Urothelium cell line (cell line): ENCODE measurements around the gene GALR3.

Experiments used
- DNase-seq: peaks from one replicate; pipeline ENCODE4 v3.0.0; 2011; ENCODE audit warnings: low spot score, mixed read lengths
- FAIRE-seq: peaks from 2 replicates; lab custom pipeline; 2011; peaks lifted over from hg19 to GRCh38; lab: Jason Lieb, UNC

Gene GALR3

GRCh38 chr22:37802310-37803194 lies 20.6 kb upstream of the GALR3 start:
- DNase-seq (peak; percentile 75), FAIRE-seq (peak; percentile 71)

- DNase-seq = no peak
- no peak for FAIRE-seq
Observed at GRCh38 chr22:37803195-37803638, 20.0 kb upstream of the GALR3 start.

DNA sequence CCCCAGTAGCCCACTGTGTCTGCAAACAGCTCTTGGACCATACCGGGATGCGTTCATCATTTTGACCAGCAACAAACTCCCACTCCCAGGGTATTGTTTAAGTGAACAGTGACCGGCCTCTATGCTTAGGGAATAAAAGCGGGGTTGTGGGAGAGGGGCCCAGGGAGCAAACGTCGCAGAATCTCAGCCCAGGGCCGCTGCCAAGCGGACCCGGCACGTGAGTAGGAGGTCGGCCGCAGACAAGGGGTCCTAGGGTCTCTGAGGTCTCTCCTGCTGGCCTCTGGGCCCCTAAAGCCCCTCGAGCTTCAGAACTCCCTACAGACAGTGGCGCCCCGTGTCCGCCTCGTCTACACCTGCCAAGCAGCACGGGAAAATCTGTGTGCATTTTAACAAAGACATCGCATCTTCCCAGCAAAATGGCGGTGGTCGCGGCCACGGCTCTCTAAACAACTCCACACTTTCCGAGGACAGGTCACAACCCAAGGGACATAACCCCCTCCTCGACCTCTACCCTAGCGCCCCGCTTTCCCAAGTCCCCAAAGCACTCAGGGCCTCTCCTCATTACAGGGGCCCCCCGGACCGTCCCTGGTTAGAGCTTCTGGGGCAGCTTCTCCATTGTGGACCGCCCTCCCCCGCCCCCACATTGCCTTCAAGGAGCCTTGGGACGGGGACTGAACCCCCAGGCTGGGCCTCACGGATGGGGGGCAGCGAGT lies 19.4 kb upstream of the GALR3 start:
- FAIRE-seq (no peak), DNase-seq (no peak)

DNA sequence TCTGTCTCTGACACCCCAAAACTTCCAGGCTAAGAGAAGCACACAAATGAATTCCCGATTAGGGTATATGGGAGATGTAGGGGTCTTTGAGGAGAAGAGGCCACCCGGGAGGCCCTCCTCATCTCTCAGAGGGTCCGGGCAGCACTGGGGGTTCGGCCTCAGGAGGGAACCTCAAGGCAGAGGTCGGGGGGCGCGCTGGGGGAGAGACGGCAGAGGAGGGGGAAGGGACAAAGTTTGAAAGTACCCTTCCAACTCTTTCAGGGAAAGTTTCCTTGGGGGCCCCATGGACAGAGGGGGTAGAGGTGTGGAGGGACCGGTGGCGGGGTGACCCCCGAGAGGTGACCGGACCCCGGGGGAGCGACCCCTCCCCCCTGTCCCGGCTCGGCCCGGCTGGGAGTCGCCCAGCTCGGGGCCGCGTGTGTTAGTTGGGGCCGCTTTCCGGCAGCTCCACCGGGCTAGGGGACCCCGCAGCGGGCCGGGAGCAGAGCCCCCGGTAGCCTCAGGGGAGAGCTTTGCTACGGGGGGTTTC lies 18.8 kb upstream of the GALR3 start:
- FAIRE-seq (no peak), DNase-seq (no peak)

- DNase-seq (peak; percentile 95), FAIRE-seq (peak; percentile 88)
Observed at GRCh38 chr22:37804881-37805809, 18.0 kb upstream of the GALR3 start.

DNA sequence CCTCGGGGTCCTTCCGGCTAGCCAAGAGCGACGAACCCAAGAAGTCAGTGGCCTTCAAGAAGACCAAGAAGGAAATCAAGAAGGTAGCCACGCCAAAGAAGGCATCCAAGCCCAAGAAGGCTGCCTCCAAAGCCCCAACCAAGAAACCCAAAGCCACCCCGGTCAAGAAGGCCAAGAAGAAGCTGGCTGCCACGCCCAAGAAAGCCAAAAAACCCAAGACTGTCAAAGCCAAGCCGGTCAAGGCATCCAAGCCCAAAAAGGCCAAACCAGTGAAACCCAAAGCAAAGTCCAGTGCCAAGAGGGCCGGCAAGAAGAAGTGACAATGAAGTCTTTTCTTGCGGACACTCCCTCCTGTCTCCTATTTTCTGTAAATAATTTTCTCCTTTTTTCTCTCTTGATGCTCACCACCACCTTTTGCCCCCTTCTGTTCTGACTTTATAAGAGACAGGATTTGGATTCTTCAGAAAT lies 17.3 kb upstream of the GALR3 start:
- DNase-seq (no peak), FAIRE-seq (no peak)

DNA sequence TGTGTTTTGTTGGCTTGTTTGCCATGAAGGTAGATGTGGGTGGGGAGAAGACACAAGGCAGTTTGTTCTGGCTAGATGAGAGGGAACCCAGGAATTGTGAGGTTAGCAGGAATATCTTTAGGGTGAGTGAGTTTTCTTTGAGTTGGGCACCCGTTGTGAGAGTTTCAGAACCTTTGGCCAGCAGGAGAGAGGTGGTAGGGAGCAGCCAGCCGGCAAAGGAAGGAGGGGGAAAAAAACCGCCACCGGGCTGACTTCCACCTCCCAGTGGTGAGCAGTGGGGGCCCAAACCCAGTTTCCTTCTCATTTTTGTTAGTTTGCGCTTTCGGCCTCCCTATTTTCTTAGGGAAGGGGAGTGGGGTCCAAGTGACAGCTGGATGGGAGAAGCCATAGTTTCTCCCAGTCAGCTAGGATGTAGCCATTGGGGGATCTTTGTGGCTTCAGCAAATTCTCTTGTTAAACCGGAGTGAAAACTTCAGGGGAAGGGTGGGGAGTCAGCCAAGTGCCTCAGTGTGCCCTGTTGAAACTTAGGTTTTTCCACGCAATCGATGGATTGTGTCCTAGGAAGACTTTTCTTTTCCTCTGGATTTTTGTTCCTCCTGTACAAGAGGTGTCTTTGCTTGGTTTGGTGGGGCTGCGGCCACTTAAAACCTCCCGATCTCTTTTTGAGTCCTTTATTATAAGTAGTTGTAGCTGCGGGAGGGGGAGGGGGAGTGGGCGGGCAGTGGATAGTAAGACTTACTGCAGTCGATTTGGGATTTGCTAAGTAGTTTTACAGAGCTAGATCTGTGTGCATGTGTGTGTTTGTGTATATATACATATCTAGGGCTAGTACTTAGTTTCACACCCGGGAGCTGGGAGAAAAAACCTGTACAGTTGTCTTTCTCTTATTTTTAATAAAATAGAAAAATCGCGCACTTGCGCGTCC lies 16.5 kb upstream of the GALR3 start:
- DNase-seq (no peak), FAIRE-seq (no peak)

GRCh38 chr22:37807410-37808293 lies 15.5 kb upstream of the GALR3 start, which contains the start of gene GCAT:
TSS of gene GCAT (plus strand) at chr22:37807934. CDS start at chr22:37807968, 34 bp downstream.
- FAIRE-seq = peak; percentile 97

GRCh38 chr22:37808294-37808657 lies 14.9 kb upstream of the GALR3 start:
- no peak for FAIRE-seq
- DNase-seq = no peak

More at GRCh38 chr22:37807410-37808293, 15.5 kb upstream of the GALR3 start, which contains the start of gene GCAT:
- DNase-seq = peak; percentile 99

- no peak for DNase-seq
- FAIRE-seq = no peak
Observed at GRCh38 chr22:37809672-37810333, 13.4 kb upstream of the GALR3 start.

DNA sequence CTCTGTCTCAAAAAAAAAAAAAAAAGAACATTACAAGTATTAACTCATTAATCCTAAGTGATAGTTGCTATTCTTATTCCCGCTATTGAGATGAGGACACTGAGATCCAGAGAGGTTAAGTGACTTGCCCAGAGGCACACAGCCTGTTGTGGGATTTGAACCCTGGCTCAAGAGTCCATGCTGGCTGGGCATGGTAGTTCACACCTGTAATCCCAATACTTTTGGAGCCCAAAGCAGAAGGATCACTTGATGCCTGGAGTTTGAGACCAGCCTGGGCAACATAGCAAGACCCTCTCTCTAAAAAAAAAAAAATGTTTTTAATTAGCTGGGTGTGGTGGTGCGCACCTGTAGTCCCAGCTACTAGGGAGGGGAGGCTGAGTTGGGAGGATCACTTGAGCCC lies 11.3 kb upstream of the GALR3 start:
- FAIRE-seq = no peak

GRCh38 chr22:37812869-37813678 lies 10.1 kb upstream of the GALR3 start:
- no peak for FAIRE-seq
- no peak for DNase-seq

More for the DNA sequence above, 11.3 kb upstream of the GALR3 start:
- no peak for DNase-seq

DNA sequence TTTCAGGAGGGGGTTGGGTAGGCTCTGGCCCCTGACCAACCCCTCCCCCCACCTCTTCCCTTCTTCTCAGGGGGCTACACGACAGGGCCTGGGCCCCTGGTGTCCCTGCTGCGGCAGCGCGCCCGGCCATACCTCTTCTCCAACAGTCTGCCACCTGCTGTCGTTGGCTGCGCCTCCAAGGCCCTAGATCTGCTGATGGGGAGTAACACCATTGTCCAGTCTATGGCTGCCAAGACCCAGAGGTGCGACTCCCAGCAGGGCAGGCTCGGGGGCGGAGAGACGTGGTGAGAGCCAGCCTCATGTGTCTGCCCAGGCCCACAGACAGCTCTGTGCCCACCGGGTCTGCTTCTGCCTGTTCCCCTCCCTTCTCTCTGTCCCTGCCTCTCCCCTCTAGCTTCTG lies 7.6 kb upstream of the GALR3 start:
- DNase-seq (no peak), FAIRE-seq (no peak)

- FAIRE-seq (no peak), DNase-seq (no peak)
Observed at GRCh38 chr22:37816543-37817180, 6.5 kb upstream of the GALR3 start.

GRCh38 chr22:37817705-37818408 lies 5.3 kb upstream of the GALR3 start:
- DNase-seq (peak; percentile 92), FAIRE-seq (peak; percentile 97)
